Trophoblast cell (in vitro differentiated cells and primary cell): Measurements from ENCODE around the gene EIF1AD.
A peak's percentile ranks its signal among the peaks of the same experiment; 100 is the strongest.

ENCODE experiments used
- DNase-seq, 2 donors: peaks; one replicate each; pipeline ENCODE4 v3.0.0-alpha.2; 2016
- H2AFZ ChIP-seq: 2 replicates; pipeline ENCODE4 v1.6.1; 2013; ENCODE audit warnings: low read length, moderate library complexity, mild to moderate bottlenecking; ENCODE audit not compliant: insufficient read depth, poor library complexity
- H2AK5ac ChIP-seq: 2 replicates; pipeline ENCODE4 v1.6.1; 2013; ENCODE audit warnings: mild to moderate bottlenecking, low read length
- H2BK120ac ChIP-seq: 2 replicates; pipeline ENCODE4 v1.6.1; 2013; ENCODE audit warnings: low read length, mild to moderate bottlenecking, moderate library complexity; ENCODE audit not compliant: insufficient read depth, poor library complexity
- H2BK12ac ChIP-seq: 2 replicates; pipeline ENCODE4 v1.6.1; 2013; ENCODE audit warnings: mild to moderate bottlenecking, low read length, moderate library complexity
- H2BK5ac ChIP-seq: 2 replicates; pipeline ENCODE4 v1.6.1; 2013; ENCODE audit warnings: low read length, low read depth, moderate library complexity, mild to moderate bottlenecking; ENCODE audit not compliant: poor library complexity
- H3K14ac ChIP-seq: 2 replicates; pipeline ENCODE4 v1.6.1; 2013; ENCODE audit warnings: mild to moderate bottlenecking, low read length
- H3K18ac ChIP-seq: 2 replicates; pipeline ENCODE4 v1.6.1; 2013; ENCODE audit warnings: mild to moderate bottlenecking, low read length
- H3K23ac ChIP-seq: 2 replicates; pipeline ENCODE4 v1.6.1; 2013; ENCODE audit warnings: low read length
- H3K27ac ChIP-seq: 2 replicates; pipeline ENCODE4 v1.5.1; 2013; ENCODE audit warnings: low read depth, mild to moderate bottlenecking, inconsistent platforms, low read length, moderate library complexity
- H3K27me3 ChIP-seq: 2 replicates; pipeline ENCODE4 v1.6.1; 2013; ENCODE audit warnings: inconsistent platforms, mild to moderate bottlenecking, low read length, moderate library complexity; ENCODE audit not compliant: insufficient read depth
- H3K36me3 ChIP-seq, 2 experiments: 1 replicate in 1 of 2; 2 replicates in 1 of 2; pipeline ENCODE4 v1.6.1; 2013; ENCODE audit warnings: low read length in 2 of 2, mild to moderate bottlenecking in 2 of 2, moderate library complexity in 1 of 2; ENCODE audit not compliant: insufficient read depth in 2 of 2, control insufficient read depth in 1 of 2
- H3K4ac ChIP-seq: 2 replicates; pipeline ENCODE4 v1.6.1; 2013; ENCODE audit warnings: low read depth, mild to moderate bottlenecking, low read length, moderate library complexity
- H3K4me1 ChIP-seq, 2 experiments: 1 replicate in 1 of 2; 2 replicates in 1 of 2; pipeline ENCODE4 v1.6.1; 2013; ENCODE audit warnings: low read length in 2 of 2, mild to moderate bottlenecking in 2 of 2, moderate library complexity in 1 of 2; ENCODE audit not compliant: insufficient read depth in 2 of 2, control insufficient read depth in 1 of 2
- H3K4me2 ChIP-seq: 2 replicates; pipeline ENCODE4 v1.6.1; 2013; ENCODE audit warnings: inconsistent platforms, mild to moderate bottlenecking, low read length, moderate library complexity
- H3K4me3 ChIP-seq: 2 replicates; pipeline ENCODE4 v1.5.1; 2013; ENCODE audit warnings: mild to moderate bottlenecking, low read depth, low read length, inconsistent platforms
- H3K79me1 ChIP-seq: one replicate; pipeline ENCODE4 v1.6.1; 2013; ENCODE audit warnings: low read length
- H3K79me2 ChIP-seq: 2 replicates; pipeline ENCODE4 v1.6.1; 2013; ENCODE audit warnings: low read length, mild to moderate bottlenecking; ENCODE audit not compliant: control insufficient read depth, insufficient read depth, poor library complexity
- H3K9ac ChIP-seq: 2 replicates; pipeline ENCODE4 v1.6.1; 2013; ENCODE audit warnings: mild to moderate bottlenecking, low read length
- H3K9me3 ChIP-seq: 2 replicates; pipeline ENCODE4 v1.6.1; 2013; ENCODE audit warnings: low read depth, mild to moderate bottlenecking, control low read depth, inconsistent platforms, low read length; ENCODE audit not compliant: insufficient read depth
- H4K12ac ChIP-seq: 2 replicates; pipeline ENCODE4 v1.6.1; 2013; ENCODE audit warnings: low read depth, mild to moderate bottlenecking, low read length, moderate library complexity
- H4K8ac ChIP-seq: 2 replicates; pipeline ENCODE4 v1.6.1; 2013; ENCODE audit warnings: low read depth, mild to moderate bottlenecking, low read length, moderate library complexity
- H4K91ac ChIP-seq: one replicate; pipeline ENCODE4 v1.6.1; 2013; ENCODE audit warnings: low read depth, mild to moderate bottlenecking, low read length, moderate library complexity
- WGBS: extraction: QIAGEN DNeasy Blood & Tissue Kit; methylation state at CpG from one replicate; pipeline ENCODE4 v1.1.7; 2013; ENCODE audit warnings: missing lambda C conversion rate; ENCODE audit not compliant: insufficient read length, insufficient coverage; ENCODE audit errors: extremely low coverage; 5-methylcytosine and 5-hydroxymethylcytosine counted together

EIF1AD gene

DNA sequence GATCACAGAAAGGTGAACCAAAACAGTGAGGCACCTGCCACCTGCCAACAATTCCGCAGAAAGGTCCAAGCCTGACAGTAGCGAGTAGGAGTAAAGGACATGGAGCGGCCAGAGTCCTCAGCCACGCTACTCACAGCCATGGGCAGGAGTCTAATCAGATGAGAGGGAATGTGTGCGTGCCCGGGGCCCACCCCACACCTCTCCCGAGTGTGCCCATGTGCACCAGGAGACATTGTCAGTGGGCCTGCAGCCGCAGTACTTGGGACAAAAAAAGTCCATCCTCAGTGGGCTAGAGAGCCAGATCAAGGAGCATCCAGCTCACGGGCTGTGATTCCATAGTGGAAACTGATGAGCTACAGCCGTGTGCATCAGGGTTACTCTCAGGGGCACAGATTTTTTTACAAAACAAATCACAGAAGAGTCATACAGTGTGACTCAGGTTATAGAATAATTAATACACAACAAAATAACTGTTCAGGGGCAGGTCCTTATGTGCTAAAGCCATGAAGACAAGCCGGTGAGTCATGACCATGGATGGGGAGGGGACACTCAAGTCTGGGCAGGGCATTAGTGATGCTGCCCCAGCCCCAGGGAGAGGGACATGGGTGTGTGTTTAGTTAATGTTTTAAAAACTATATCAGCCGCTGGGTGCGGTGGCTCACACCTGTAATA, 28.4 kb downstream of the EIF1AD start:
- H3K4me1 ChIP-seq = no peaks in the 10 kb centered on the region
- no peak overlapping the region for H4K8ac ChIP-seq
- no peak overlapping the region for H2BK5ac ChIP-seq
- peaks cover 54 to 59% of the 10 kb centered on the region in 2 experiments for H3K36me3 ChIP-seq
- H4K12ac ChIP-seq = no peak overlapping the region
- no peak overlapping the region for H2BK12ac ChIP-seq
- no peak overlapping the region for H2AK5ac ChIP-seq
- H3K79me2 ChIP-seq = no peaks in the 10 kb centered on the region
- H3K18ac ChIP-seq = no peak overlapping the region
- H3K4ac ChIP-seq = no peak overlapping the region
- H3K79me1 ChIP-seq = no peaks in the 10 kb centered on the region
- H2AFZ ChIP-seq = no peak overlapping the region
- H3K4me2 ChIP-seq = no peak overlapping the region
- DNase-seq = no peak
- no peak overlapping the region for H3K9ac ChIP-seq
- no peak overlapping the region for H3K14ac ChIP-seq
- no peaks in the 10 kb centered on the region for H3K27me3 ChIP-seq
- H3K9me3 ChIP-seq = no peaks in the 10 kb centered on the region
- H4K91ac ChIP-seq = no peak overlapping the region
- H3K27ac ChIP-seq = no peak overlapping the region
- no CpG with 5 or more reads among the region's 13 CpGs for WGBS
- H3K23ac ChIP-seq = no peak overlapping the region
- no peak overlapping the region for H2BK120ac ChIP-seq
- no peak overlapping the region for H3K4me3 ChIP-seq

- Histone ChIP-seq H3K27ac (no peak overlapping the region), H2AK5ac (no peak overlapping the region), H3K4me3 (no peak overlapping the region), H3K23ac (no peak overlapping the region), H3K9me3 (no peaks in the 10 kb centered on the region), H3K79me1 (no peaks in the 10 kb centered on the region), H4K8ac (no peak overlapping the region), H2BK120ac (no peak overlapping the region), H3K4ac (no peak overlapping the region), H3K4me1 (no peaks in the 10 kb centered on the region), H2BK5ac (no peak overlapping the region), H2BK12ac (no peak overlapping the region), H4K91ac (no peak overlapping the region), H3K27me3 (no peaks in the 10 kb centered on the region), H4K12ac (no peak overlapping the region), H3K14ac (no peak overlapping the region), H3K36me3 (peaks cover 51 to 59% of the 10 kb centered on the region in 2 experiments), H3K9ac (no peak overlapping the region), H2AFZ (no peak overlapping the region), H3K4me2 (no peak overlapping the region), H3K79me2 (no peaks in the 10 kb centered on the region), H3K18ac (no peak overlapping the region)
- WGBS = no CpG with 5 or more reads among the region's 8 CpGs
- no peak for DNase-seq
These were observed 29.8 kb downstream of the EIF1AD start for GRCh38 chr11:65972116-65972515.

DNA sequence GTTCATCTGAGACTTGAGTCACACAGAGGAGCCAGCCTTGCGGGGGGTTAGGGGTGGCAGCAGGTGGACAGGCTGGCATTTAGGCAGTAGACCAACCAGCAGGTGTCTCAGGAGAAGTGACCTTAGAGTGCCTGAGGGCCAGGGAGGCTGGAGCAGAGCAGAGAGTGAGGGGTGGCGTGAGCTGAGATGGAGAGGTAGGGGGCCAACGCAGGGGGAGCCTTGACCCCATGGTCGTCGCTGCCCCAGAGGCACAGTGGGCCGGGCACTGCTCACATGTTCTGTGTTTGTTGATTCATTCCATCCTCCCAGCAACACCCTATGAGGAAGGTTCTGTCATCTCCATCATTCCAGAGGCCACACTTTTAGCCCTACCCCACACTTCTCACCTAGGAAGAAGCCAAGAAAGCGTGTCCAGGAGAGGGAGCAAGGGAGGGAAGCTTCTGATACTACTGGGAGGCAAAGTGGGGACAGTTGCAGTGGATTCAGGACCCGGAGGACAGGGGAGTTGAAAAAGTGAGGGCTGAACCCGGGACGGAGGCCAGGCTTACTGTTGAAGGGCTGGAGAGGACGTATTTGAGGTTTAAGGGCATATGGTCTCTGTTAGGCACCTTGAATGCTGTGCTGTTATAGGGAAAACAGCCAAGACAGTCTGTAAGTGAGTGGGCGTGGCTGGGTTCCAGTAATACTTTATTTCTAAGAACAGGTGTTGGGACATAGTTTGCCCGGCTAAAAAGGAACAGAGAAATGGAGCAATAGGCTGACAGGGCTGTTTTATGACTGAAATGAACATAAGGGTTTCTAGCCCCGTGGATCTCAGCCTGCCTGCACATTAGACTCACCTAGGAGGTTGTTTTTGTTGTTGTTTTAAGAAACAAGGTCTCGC, 33.1 kb downstream of the EIF1AD start:
- H2BK120ac ChIP-seq = no peak overlapping the region
- WGBS = no CpG with 5 or more reads among the region's 15 CpGs
- no peaks in the 10 kb centered on the region for H3K27me3 ChIP-seq
- no peaks in the 10 kb centered on the region for H3K9me3 ChIP-seq
- DNase-seq = peak; percentile 28 to 37
- no peak overlapping the region for H2BK5ac ChIP-seq
- H3K4me2 ChIP-seq = no peak overlapping the region
- H3K4ac ChIP-seq = no peak overlapping the region
- no peak overlapping the region for H3K27ac ChIP-seq
- no peak overlapping the region for H3K9ac ChIP-seq
- no peaks in the 10 kb centered on the region for H3K79me2 ChIP-seq
- no peak overlapping the region for H3K14ac ChIP-seq
- no peaks in the 10 kb centered on the region for H3K79me1 ChIP-seq
- no peak overlapping the region for H2BK12ac ChIP-seq
- H4K12ac ChIP-seq = no peak overlapping the region
- no peak overlapping the region for H4K91ac ChIP-seq
- no peak overlapping the region for H3K23ac ChIP-seq
- peaks cover 65 to 73% of the 10 kb centered on the region in 2 experiments for H3K36me3 ChIP-seq
- H3K4me3 ChIP-seq = no peak overlapping the region
- no peak overlapping the region for H2AFZ ChIP-seq
- no peak overlapping the region for H3K18ac ChIP-seq
- no peak overlapping the region for H2AK5ac ChIP-seq
- H4K8ac ChIP-seq = no peak overlapping the region
- no peaks in the 10 kb centered on the region for H3K4me1 ChIP-seq

DNA sequence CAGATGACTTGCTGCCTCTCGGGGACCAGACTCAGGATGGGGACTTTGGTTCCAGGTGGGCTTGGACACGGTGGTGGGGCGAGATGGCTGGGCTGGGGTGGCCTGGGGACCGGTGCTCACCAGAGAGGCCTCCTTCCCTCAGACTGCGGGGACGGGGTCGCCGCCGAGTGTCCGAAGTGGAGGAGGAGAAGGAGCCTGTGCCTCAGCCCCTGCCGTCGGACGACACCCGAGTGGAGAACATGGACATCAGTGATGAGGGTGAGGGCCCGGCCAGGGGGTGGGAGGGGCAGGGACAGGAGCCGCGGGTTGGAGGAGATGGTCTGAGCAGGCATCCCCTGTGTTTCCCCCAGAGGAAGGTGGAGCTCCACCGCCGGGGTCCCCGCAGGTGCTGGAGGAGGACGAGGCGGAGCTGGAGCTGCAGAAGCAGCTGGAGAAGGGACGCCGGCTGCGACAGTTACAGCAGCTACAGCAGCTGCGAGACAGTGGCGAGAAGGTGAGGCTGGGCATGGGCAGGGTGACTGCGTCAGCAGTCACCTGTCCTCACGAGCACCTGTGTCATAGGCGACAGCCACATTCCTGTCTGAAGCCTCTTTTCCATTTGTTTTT, 34.5 kb downstream of the EIF1AD start:
- Histone ChIP-seq H2BK120ac (no peak overlapping the region), H3K9me3 (no peaks in the 10 kb centered on the region), H3K9ac (no peak overlapping the region), H3K18ac (no peak overlapping the region), H2AFZ (no peak overlapping the region), H3K4me2 (no peak overlapping the region), H3K27me3 (no peaks in the 10 kb centered on the region), H2BK12ac (no peak overlapping the region), H3K4ac (no peak overlapping the region), H3K4me1 (peaks cover 3 to 5% of the 10 kb centered on the region in 2 experiments), H3K79me2 (peaks cover 5% of the 10 kb centered on the region), H3K27ac (no peak overlapping the region), H3K14ac (no peak overlapping the region), H3K4me3 (no peak overlapping the region), H4K8ac (no peak overlapping the region), H4K12ac (no peak overlapping the region), H2AK5ac (no peak overlapping the region), H2BK5ac (no peak overlapping the region), H3K23ac (no peak overlapping the region), H3K79me1 (no peaks in the 10 kb centered on the region), H3K36me3 (peaks cover 60 to 65% of the 10 kb centered on the region in 2 experiments), H4K91ac (no peak overlapping the region)
- DNase-seq = no peak
- no CpG with 5 or more reads among the region's 30 CpGs for WGBS
